Measurements from ENCODE around the gene GDF10.

GDF10 gene, protein sequence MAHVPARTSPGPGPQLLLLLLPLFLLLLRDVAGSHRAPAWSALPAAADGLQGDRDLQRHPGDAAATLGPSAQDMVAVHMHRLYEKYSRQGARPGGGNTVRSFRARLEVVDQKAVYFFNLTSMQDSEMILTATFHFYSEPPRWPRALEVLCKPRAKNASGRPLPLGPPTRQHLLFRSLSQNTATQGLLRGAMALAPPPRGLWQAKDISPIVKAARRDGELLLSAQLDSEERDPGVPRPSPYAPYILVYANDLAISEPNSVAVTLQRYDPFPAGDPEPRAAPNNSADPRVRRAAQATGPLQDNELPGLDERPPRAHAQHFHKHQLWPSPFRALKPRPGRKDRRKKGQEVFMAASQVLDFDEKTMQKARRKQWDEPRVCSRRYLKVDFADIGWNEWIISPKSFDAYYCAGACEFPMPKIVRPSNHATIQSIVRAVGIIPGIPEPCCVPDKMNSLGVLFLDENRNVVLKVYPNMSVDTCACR

DNA sequence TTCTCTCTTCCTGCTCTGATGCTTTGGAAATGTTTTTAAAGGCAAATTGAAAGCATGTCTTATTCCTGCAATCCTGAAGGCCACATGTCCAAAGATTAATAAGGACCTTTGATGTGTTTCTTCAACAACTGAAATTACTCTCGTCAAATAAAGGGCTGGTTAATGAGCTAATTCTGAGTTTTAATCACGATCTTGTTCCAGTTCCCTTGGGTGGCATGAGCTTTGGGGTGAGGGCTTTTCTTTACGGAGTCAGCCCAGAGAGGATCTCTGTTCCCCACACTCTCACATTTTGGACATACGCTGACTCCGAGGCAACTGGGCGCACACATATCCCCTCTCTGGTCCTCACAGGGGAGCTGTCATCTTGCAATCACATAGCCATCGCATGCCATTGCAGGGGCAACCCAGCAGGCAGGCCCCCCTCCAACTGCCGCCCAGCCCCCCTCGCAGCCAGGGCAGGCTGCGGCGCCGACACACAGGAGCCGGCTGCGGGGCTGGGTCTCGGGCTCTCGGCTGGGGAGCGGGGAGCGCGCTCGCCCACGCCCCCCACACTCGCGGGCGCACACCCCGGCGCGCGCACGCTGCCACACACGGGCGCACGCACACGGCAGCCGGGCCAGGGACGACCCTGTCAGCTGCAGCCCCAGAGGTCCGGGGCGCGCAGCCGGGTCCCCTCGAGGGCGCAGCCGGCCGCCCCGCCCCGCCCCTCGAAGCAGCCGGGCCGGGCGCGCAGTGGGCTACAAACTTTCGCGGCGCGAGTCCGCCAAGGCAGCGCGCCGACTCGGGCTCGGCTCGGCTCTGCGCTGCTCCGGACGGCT, at the start of gene GDF10:
TSS of gene GDF10 (plus strand) at position 587 of the 818 bp plus-strand sequence. CDS start 455 bp downstream, outside the sequence.
- DNase-seq (ENCODE audit: low spot score) = no peak

DNA sequence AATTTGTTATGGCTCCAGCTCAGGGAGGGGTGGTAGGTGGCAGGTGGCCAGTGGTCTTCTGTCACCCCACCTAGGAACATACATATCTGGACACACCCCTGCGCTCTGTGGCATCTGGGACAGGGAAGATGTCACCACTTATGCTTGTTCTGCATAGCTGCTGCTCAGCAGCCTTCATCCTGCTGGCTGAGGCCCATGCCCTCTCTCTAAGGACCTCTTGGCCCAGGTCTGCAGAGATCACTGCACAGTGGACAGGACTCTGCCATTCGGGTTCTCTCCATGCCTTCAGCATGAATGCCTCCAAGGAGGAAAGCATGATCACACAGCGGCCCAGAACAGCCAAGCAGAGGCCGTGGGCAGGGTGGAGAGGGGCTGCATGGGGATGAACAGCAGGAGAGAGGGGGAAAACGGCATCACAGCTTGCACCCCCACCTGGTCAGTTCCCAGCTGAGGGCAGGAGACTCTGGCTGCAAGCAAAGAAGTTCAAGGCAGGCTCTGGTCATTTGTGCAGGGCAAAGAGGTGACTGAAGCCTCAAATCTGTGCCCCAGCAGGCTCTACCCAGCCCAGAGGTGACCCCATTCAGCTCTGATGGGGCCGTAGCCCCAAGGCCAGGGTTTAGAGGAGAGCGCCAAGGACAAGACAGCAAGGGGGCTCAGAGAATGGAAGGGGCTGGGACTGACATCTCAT, 47.8 kb upstream of the GDF10 start:
- DNase-seq (ENCODE audit: low spot score) = no peak

DNA sequence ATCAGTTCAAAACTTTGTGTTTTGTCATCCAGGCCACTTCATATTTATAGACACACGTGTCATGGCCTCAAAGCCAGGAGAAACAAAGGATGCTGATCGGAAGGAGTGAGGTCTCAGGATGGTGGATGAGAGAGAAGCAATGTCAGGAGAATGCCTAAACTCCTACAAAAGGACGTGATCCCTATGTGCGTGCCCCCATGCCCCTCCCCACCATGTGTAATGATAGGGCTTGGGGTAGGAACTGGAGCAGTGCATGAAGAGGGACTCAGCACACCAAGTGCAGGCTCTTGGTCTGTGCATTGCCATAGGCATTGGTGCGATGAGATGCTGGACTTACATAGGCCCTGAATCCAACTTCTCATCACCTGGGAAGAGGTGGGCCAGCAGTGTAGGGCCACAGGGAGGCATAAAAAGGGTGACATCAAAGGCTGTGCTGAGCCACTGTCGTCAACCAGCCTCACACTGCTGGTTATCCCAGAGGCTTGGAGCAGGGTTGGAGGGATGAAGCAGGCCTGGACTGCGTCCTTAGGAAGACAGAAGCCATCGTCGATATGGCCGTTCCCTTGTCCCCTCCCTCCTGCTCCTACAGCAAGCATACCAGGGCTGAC, 46.9 kb upstream of the GDF10 start:
- no peak for DNase-seq (ENCODE audit: low spot score)

DNA sequence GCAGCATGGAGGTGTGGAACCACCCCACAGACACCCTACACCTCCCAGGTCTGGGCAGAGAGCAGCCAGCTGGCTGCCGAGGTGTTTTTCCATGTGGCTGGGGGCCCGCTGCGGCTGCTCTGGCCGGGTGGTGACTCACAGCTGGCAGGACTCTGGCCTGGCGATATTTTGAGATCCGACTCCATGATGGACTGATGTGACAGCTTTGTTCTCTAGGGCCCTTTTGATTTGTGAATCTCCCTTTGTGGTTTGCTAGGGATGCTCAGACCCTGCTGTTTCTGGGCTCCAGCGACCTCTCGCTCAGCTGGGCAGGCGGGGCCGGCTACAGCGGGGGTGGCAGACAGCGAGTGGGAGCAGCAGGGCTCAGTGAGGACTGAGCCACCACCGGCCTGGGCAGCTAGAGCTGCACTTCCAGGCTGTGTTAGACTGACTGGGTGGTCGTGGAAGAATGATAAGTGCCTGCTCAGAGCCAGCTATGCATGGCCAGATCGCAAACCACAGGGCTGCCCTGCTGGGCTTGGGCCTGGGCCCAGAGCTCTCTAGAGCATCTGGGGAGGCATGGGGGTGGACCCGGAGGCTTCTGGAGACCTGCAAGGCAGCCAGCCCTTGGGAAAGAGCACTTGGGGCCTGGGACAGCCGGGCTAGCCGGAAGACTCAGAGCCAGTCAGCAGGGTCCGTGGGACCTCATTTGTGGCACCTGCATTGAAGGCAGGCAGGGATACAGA, 46.2 kb upstream of the GDF10 start:
- DNase-seq (ENCODE audit: low spot score) = no peak

DNA sequence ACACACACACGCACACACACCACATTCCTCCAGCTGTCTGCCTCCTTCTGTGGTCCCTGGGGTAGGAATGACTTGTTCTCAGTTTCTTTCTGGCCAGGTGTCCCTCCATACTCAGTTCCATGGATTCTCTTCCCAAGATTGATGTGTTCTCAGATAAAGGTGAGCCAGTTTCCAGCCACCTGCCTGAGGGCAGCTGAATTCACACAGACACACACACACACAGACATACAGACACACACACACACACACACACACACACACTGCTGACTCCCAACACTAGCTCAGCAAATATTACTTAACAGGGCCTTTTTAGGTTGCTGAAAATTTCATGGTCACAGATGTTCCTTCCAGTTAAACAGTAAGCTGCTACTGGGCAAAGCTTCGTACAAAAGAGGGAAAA, 45.4 kb upstream of the GDF10 start:
- no peak for DNase-seq (ENCODE audit: low spot score)

DNA sequence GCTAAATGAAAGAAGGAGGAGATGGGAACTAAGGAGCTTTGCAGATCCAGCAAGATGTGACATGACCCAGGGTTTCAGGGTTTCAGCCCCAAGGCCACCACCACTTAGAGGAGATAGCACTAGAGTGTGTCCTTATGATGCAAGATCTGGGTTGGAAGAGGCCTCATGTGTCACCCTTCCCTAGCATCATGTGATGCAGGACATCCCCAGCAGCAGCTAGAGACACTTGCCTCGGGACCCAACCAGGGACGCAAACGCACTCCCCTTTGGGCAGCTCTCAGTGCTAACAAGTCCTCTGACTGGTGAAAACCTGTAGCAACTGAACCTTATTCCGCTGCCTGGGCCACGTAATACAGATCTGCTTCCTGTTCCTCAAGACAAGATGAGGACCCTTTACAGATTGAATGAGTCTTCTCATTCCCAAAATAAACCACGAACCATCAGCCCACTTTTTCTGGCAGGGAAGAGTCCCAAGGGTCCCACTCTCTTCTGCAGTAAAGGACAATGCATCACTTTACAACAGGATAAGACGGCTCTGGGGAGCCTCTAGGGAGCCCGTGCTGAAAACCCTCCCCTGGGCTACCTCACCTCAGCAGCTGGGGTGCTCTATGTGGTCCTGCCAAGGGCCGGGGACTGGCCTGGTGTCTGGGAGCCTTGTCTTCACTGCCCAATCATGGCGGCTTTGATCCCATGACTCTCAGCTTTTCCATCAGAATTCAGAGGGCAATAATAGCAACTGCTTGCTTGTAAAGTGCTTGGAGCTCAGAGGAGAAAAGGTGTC, 44.8 kb upstream of the GDF10 start:
- DNase-seq (ENCODE audit: low spot score) = no peak

DNA sequence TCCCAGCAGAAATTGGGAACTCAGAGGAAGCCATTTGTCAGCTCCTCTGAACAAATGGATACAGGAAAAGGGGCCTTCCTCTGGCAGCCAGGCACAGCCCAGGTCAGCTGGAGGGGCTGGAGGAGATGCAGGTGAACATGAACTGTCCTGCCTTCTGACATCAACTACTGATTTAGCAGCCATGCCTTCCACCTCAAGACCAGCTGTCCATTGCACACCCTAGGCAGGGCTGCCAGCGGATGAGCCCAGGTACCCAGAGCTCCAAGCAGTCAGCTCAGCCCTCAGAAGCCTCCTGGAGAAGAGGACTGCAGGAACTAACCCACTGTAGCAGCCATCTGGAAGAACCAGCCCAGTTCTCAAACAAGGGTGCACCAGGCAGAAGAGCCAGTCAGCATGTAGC, 44.1 kb upstream of the GDF10 start:
- DNase-seq (ENCODE audit: low spot score) = no peak

DNA sequence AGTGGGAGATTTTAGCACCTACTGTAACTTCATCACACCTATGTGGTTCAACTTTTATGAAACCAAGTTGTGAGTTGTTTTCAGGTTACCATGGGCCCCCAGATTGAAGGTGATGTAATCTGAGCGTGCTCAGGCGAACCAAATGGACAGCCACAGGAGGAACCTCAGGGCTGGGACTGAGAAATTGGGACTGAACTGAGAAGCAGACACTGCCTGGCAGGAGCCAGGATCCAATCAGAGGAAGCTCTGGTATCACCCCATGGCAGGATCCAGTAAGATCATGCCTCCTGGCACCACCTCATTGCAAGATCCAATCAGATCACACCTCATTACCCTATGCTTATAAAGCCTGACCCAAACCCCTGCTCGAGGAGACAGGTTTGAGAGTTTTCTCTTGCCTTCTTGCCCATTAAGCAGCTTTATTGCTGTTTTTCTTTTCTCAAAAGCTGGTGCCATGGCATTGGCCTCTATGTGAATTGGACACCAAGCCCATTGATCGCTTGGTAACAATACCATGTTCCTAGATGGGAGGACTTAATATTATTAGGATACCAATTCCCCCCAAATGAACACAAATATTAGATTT, 43.2 kb upstream of the GDF10 start:
- no peak for DNase-seq (ENCODE audit: low spot score)

DNA sequence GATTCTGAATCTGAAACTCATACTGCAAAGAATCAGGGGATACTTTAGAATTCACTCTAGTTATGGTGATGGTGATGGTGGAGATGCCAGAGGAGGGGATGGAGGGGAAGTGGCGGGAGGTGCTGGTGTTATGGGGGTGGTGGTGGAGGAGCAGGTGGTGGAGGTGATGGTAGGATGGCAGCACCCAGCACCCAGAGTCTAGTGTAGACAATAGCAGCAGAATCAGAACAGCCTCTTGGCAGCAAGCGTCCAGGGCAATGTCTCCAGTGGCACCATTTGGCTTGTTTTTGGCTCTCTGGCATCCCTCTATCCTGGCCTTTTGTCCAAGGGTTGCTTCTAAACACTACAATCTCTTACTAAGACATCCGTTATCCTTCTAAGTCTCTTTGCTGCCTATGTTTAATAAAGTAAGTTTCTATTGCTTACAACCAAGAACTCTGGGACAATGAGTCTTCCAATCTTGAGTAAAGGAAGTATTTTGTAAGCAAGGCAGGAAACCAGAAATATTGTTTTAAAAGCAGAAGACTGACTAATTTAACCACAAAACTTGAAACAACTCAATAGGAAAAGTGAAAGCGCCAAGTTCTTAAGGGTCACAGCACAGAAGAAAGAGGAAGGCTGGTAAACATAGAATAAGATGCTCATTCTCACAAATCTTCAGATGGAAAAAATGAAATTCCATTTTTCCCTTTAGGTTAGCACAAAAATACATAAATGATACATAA, 42.4 kb upstream of the GDF10 start:
- no peak for DNase-seq (ENCODE audit: low spot score)

DNA sequence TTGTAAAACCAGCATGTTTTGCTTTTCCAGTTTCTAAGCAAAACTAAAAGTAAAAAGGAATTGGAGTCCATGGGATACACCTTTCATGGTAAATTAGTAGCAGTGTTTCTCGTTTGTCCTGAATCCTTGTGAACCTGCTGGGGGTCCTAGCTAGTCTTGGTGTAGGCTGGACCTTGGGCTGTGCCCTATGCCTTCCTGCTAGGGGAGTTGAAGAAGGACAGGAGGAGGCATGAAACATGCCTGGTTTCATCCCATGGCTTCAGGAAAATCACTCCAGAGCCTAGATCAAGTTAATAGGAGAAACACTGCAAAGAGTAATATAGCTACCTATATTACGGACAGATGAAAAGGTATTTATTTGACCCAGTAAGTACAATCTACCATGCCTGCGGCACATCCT, 41.1 kb upstream of the GDF10 start:
- no peak for DNase-seq (ENCODE audit: low spot score)

DNA sequence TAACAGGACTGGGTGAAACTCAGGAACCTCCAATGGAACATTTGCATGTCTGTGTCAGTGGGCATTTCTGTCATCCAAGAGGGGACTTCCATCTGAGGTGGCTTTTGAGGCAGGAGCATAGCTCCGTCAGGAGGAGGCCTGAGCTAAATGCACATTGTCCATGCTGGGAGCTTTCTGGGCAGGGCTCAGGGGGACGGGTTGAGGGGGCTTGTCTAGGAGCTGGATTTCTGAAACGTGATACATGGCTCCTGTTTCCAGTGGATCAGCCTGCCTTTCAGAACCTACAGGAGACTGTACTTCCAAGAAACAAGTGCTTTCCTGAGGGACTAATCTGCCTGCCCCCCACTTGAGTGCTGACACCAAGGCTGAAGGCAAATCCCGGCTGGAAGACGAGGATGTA, 40.5 kb upstream of the GDF10 start:
- DNase-seq (ENCODE audit: low spot score) = no peak

DNA sequence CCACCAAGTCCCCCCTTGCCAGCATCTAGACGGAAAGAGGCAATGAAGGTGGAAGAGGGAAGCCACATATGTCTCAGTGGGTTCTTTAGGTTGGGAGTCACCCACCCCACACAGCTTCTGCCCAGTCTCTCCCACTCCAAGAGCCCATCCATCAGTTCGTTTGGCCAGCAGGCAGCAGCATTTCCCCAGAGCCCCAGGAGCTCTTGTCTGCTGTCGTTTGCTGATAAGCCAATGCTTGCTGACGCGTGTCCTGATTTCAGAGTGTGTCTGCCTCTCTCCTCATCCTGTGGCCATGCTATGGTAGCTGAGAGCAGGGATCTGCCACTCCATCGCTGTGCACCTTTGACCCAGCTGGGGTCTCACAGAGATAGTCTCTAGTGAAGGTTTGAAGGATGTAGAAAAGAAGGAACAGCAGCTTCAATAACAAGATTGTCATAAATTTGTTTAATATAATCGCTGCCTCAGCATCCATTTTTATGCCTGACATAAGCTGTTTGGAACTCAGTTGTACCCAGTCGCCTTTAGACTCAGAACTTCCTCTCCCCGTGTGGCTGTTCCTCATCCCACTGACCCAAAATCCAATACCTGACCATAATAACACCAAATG, 39.4 kb upstream of the GDF10 start:
- no peak for DNase-seq (ENCODE audit: low spot score)

DNA sequence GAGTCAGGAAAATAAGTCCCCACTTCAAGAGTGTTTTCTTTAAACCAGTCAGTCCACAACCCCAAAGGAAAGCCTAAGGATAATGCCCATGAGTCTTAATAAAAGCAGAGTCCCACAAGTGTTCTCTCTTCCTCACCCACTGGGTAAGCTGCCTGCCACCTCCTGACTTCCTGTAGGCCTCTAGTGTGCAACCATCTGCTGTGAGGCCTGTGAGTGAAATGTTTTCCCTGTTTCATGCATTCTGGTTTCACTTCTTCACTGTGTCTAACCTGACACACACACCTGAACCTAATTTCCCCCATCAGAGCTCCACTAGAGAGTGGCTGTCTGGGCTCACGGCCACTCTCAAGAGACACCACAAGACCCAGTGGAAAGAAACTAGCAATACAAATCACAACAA, 38.9 kb upstream of the GDF10 start:
- DNase-seq (ENCODE audit: low spot score) = no peak

DNA sequence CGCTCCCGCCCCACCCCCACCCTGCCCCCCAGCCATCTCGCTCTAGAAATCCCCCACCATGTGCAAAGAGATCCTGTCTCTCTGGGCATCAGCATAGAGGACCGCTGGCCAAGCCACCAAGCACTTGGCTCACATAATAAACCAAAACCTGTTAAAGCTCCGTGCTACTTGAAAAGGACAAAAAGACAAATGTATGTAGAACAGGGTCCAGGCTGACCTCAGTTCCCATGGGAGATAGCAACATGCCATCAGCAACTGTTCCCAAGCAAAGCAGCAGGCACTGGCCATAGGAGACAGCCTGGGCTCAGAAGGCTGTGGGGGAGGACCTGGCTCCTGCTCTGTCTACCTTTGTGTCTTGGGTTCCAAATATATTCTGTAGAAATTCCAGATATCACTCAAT, 38.4 kb upstream of the GDF10 start:
- DNase-seq (ENCODE audit: low spot score) = no peak

DNA sequence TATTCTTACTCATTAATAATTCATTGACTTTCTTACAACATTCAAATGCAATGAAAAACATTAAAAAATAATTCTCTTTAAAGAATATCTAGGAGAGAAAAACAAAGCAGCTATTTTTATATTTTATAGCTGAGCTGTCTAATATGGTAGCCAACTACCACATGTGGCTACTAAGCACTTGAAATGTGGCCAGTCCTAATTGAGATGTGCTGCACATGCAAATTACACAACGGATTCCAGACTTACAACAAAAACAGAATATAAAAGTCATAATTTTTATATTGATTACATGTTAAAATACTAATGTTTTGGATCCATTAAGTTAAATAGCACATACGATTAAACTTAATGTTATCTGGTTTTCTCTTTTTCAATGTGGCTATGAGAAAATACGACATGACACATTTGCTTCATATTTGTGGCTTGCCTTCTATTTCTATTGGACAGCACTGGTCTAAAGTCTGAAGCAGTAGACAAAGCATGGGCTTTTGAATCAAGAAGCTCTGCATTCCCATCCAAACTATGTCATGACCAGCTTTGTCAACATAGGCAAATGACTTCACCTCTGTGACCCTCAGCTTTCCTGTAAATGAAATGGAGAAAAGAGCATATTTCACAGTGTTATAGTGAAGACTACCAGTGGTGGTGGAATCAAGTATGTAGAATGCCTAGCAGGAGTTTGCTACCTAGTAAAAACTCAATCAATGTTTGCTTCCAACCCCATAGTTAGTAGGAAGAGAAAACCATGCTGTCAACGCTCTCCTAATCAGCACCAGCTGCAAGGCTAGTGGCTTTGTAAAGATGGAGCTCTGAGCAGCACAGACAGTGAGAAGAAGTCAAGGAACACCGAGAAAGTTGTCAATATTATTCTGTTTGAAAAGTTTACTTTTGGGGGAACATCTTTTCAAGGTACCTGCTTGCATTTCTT, 37.1 kb upstream of the GDF10 start:
- DNase-seq (ENCODE audit: low spot score) = peak; percentile 22

DNA sequence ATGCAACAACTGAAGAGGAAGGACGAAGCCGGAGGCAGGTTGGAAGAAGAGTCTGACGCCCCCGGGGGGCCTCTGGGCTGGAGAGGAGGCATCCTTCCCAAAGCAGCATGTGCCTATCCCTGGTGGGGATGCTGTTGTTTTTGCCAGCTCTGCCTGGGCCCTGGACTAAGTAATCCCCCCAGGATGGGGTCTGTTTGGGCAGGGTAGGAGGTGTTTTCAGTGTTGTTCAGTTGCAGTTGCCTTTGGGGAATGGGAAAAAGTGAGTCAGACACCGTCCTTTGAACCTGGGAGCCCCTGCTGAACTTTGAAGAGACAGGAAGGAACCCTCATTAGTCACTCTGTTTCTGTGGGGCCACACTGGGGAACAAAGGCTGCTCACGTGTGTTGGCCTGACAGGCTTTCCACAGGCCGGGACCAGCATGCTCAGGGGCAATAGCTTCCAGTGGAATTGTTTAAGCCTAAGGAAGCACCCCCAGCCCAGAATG, 35.2 kb upstream of the GDF10 start:
- DNase-seq (ENCODE audit: low spot score) = no peak

DNA sequence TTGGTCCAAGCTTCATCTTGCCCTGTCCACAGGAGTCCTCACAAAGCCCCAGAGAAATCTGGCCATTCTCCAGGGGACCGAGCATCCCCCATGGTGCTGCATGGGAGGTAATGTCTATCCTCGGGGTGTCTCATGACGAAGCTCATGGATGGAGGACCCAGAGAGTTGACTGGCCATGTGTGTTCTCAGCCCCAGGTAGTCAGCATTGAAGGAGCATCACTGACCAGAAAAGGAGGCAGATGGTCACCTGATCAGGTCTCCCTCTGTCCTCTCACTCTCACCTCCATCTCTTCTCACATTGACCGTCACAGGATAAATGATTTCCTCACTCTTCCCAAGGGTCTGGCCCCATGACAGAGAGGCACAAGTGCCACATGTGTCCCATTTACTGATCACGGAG, 33.4 kb upstream of the GDF10 start:
- no peak for DNase-seq (ENCODE audit: low spot score)

DNA sequence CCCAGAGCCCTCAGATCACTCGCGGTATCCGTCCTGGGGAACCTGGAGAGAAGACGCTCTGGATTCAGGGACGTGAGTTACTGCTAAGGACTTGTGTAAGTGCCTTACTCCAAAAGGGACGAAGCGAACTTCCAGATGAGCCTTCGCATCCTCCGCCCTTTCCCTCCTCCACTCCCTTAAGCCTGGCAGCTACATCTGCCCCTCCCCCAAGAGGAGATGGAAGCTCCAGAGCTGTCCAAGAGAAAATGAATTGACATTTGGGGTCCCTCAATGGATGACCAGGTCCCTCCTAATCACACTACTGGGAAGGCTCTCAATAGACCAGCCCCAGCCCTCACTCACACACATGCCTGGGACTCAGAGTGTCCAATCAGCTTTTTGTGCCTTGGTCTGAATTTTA, 31.3 kb upstream of the GDF10 start:
- no peak for DNase-seq (ENCODE audit: low spot score)
